Neuronal stem cell (in vitro differentiated cells): ENCODE results near the gene PKLR.

ENCODE experiments used
- DNase-seq: peaks from one replicate; pipeline ENCODE4 v3.0.0-alpha.2; 2013; ENCODE audit warnings: low spot score
- H2AFZ ChIP-seq: one replicate; pipeline ENCODE4 v1.6.1; 2013; ENCODE audit warnings: mild to moderate bottlenecking, low read length, inconsistent platforms
- H2AK5ac ChIP-seq: 2 replicates; pipeline ENCODE4 v1.6.1; 2013; ENCODE audit warnings: low read depth, mild to moderate bottlenecking, inconsistent platforms, low read length, moderate library complexity, mixed read lengths
- H2BK120ac ChIP-seq: 2 replicates; pipeline ENCODE4 v1.6.1; 2013; ENCODE audit warnings: low read depth, mild to moderate bottlenecking, inconsistent platforms, low read length, moderate library complexity, mixed read lengths
- H2BK12ac ChIP-seq: one replicate; pipeline ENCODE4 v1.6.1; 2013; ENCODE audit warnings: low read length, inconsistent platforms
- H2BK15ac ChIP-seq: 2 replicates; pipeline ENCODE4 v1.6.1; 2013; ENCODE audit warnings: mild to moderate bottlenecking, low read length, inconsistent platforms, mixed read lengths
- H2BK5ac ChIP-seq: one replicate; pipeline ENCODE4 v1.6.1; 2013; ENCODE audit warnings: inconsistent platforms, mild to moderate bottlenecking, low read length, moderate library complexity
- H3K14ac ChIP-seq: one replicate; pipeline ENCODE4 v1.6.1; 2013; ENCODE audit warnings: low read length, inconsistent platforms
- H3K18ac ChIP-seq: 2 replicates; pipeline ENCODE4 v1.6.1; 2013; ENCODE audit warnings: low read length, inconsistent platforms
- H3K23ac ChIP-seq: 2 replicates; pipeline ENCODE4 v1.6.1; 2013; ENCODE audit warnings: low read depth, mild to moderate bottlenecking, mixed read lengths, low read length, inconsistent platforms; ENCODE audit not compliant: poor library complexity
- H3K27ac ChIP-seq: replicated peaks from 3 replicates; pipeline ENCODE4 v1.5.1; 2013; ENCODE audit warnings: low read length, inconsistent platforms
- H3K27me3 ChIP-seq, 3 experiments: 2 replicates each; pipeline ENCODE4 v1.6.1; 2013; ENCODE audit warnings: low read length in 3 of 3, mild to moderate bottlenecking in 2 of 3, inconsistent platforms in 1 of 3, low read depth in 1 of 3, mixed read lengths in 1 of 3, moderate library complexity in 1 of 3; ENCODE audit not compliant: control insufficient read depth in 3 of 3, insufficient read depth in 3 of 3
- H3K36me3 ChIP-seq, 2 donors: replicated peaks in 1 of 2; 2 replicates each; pipeline ENCODE4 v1.6.1; 2013; ENCODE audit warnings: low read length in 2 of 2; ENCODE audit not compliant: control insufficient read depth in 2 of 2, insufficient read depth in 2 of 2
- H3K4ac ChIP-seq: 2 replicates; pipeline ENCODE4 v1.6.1; 2013; ENCODE audit warnings: inconsistent platforms, mild to moderate bottlenecking, low read length, moderate library complexity
- H3K4me1 ChIP-seq, 2 donors: 1 replicate in 1 of 2; 2 replicates in 1 of 2; pipeline ENCODE4 v1.6.1; 2013; ENCODE audit warnings: low read length in 2 of 2, low read depth in 1 of 2; ENCODE audit not compliant: control insufficient read depth in 2 of 2, insufficient read depth in 1 of 2
- H3K4me2 ChIP-seq: one replicate; pipeline ENCODE4 v1.6.1; 2013; ENCODE audit warnings: mild to moderate bottlenecking, low read length, inconsistent platforms; ENCODE audit not compliant: insufficient read depth, poor library complexity, severe bottlenecking
- H3K4me3 ChIP-seq, 2 donors: 2 replicates each; pipeline ENCODE4 v1.5.1; 2013; ENCODE audit warnings: low read length in 2 of 2, mild to moderate bottlenecking in 2 of 2, inconsistent platforms in 1 of 2, moderate library complexity in 1 of 2
- H3K79me1 ChIP-seq: one replicate; pipeline ENCODE4 v1.6.1; 2013; ENCODE audit warnings: low read depth, mild to moderate bottlenecking, inconsistent platforms, low read length, moderate library complexity
- H3K9ac ChIP-seq: one replicate; pipeline ENCODE4 v1.6.1; 2013; ENCODE audit warnings: mild to moderate bottlenecking, low read depth, low read length, inconsistent platforms; ENCODE audit not compliant: poor library complexity
- H3K9me3 ChIP-seq, 2 donors: replicated peaks in 1 of 2; 2 replicates each; pipeline versions ENCODE3 to v1.6.1; 2013; ENCODE audit warnings: low read length in 2 of 2, mild to moderate bottlenecking in 2 of 2, inconsistent platforms in 1 of 2, low read depth in 1 of 2, mixed read lengths in 1 of 2, moderate library complexity in 1 of 2; ENCODE audit not compliant: control insufficient read depth in 2 of 2, insufficient read depth in 1 of 2
- H4K8ac ChIP-seq: one replicate; pipeline ENCODE4 v1.6.1; 2013; ENCODE audit warnings: low read depth, mild to moderate bottlenecking, inconsistent platforms, low read length, moderate library complexity
- H4K91ac ChIP-seq: one replicate; pipeline ENCODE4 v1.6.1; 2013; ENCODE audit warnings: low read length, low read depth, mild to moderate bottlenecking, inconsistent platforms; ENCODE audit not compliant: poor library complexity
- WGBS, 2 donors: extraction: QIAGEN DNeasy Blood & Tissue Kit; methylation state at CpG; one replicate each; pipeline ENCODE4 v1.1.7; 2013; ENCODE audit warnings: missing lambda C conversion rate in 2 of 2, mixed read lengths in 1 of 2; ENCODE audit not compliant: insufficient read length in 2 of 2, insufficient replicate concordance in 1 of 2; ENCODE audit errors: extremely low coverage in 2 of 2; 5-methylcytosine and 5-hydroxymethylcytosine counted together

The PKLR gene

DNA sequence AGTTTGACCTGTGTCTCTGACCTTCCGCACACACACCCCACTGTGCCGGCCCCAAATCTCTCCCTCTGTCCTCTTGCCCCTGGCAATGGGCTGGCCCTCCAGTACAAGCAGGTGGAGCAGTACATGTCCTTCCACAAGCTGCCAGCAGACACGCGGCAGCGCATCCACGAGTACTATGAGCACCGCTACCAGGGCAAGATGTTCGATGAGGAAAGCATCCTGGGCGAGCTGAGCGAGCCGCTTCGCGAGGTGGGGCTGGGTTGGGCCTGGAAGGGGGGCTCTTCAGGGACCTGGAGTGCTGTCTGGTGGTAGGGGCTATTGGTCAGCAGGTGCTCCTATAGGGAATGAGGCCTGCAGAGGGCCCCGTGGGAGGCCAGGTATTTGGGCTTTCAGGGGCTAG is 16.2 kb downstream of the PKLR start:
- Histone ChIP-seq H2BK5ac (no peak overlapping the region), H3K27ac (no peak overlapping the region), H4K91ac (no peak overlapping the region), H3K27me3 (no peaks in the 10 kb centered on the region), H3K4me3 (no peak overlapping the region), H2AK5ac (no peak overlapping the region), H2BK15ac (no peak overlapping the region), H3K9ac (no peak overlapping the region), H3K4ac (no peak overlapping the region), H2AFZ (no peak overlapping the region), H3K36me3 (peaks cover 2 to 75% of the 10 kb centered on the region in 2 donors), H4K8ac (no peak overlapping the region), H3K9me3 (peaks cover 0 to 1% of the 10 kb centered on the region in 2 donors), H3K4me1 (no peaks in the 10 kb centered on the region), H3K4me2 (no peak overlapping the region), H2BK12ac (no peak overlapping the region), H3K79me1 (peaks cover 1% of the 10 kb centered on the region), H3K23ac (no peak overlapping the region), H3K18ac (no peak overlapping the region), H3K14ac (peak overlapping the region; percentile 17), H2BK120ac (no peak overlapping the region)
- DNase-seq: no peak
- no CpG with 5 or more reads among the region's 14 CpGs for WGBS, 2 donors

- no peak overlapping the region for H3K14ac ChIP-seq
- H2AK5ac ChIP-seq: no peak overlapping the region
- no CpG with 5 or more reads among the region's 12 CpGs for WGBS, 2 donors
- H4K91ac ChIP-seq: no peak overlapping the region
- H4K8ac ChIP-seq: no peak overlapping the region
- H2AFZ ChIP-seq: no peak overlapping the region
- peaks cover 1% of the 10 kb centered on the region for H3K79me1 ChIP-seq
- no peak overlapping the region for H3K18ac ChIP-seq
- H2BK12ac ChIP-seq: no peak overlapping the region
- H3K36me3 ChIP-seq: peaks cover 2 to 70% of the 10 kb centered on the region in 2 donors
- no peaks in the 10 kb centered on the region for H3K27me3 ChIP-seq
- H3K23ac ChIP-seq: no peak overlapping the region
- peaks cover 0 to 1% of the 10 kb centered on the region in 2 donors for H3K9me3 ChIP-seq
- no peak overlapping the region for H2BK15ac ChIP-seq
- H3K9ac ChIP-seq: no peak overlapping the region
- DNase-seq: no peak
- H3K4ac ChIP-seq: no peak overlapping the region
- H3K4me3 ChIP-seq: peak overlapping the region in 1 of 2 donors; percentile 5
- no peak overlapping the region for H2BK120ac ChIP-seq
- peak overlapping the region; percentile 55 for H2BK5ac ChIP-seq
- no peak overlapping the region for H3K27ac ChIP-seq
- peaks cover 0 to 1% of the 10 kb centered on the region in 2 donors for H3K4me1 ChIP-seq
- no peak overlapping the region for H3K4me2 ChIP-seq
Measured at GRCh38 chr1:155284476-155284875, 16.8 kb downstream of the PKLR start.

DNA sequence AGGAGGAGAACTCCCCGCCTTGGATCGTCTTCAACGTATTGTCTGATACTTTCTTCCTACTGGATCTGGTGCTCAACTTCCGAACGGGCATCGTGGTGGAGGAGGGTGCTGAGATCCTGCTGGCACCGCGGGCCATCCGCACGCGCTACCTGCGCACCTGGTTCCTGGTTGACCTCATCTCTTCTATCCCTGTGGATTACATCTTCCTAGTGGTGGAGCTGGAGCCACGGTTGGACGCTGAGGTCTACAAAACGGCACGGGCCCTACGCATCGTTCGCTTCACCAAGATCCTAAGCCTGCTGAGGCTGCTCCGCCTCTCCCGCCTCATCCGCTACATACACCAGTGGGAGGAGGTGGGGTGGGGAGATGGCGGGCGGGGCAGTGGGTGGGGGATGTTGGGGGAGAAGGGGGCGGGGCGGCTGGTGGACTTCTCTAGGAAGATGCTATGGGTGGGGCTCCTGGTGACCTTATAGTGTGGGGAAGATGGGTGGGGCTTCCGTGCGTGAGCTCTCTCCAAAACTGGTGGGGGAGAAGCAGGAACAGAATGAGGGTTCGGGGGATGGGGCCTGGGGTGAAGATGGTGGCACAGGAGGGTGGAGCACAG is 18.6 kb downstream of the PKLR start:
- no peak for DNase-seq

DNA sequence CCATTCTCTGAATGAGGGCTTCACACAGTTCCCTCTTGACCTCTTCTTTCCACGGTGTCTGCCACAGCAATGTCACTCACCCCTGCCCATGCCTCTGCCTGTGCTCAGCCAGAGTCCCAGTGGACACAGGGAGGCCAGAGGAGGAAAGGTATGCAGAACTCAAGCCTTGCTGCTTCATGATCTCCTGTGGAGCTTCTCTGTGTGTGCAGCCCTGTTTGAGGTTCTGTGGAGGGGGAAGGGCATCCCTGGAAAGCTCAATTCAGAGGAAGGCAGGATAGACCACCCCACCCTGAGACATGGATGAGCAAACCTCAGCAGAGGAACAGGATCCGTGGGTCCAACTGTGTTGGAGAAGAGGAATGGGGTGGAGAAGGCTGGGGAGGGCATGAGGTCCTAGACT is 22.0 kb downstream of the PKLR start:
- H3K4me3 ChIP-seq: no peak overlapping the region
- no CpG with 5 or more reads among the region's 2 CpGs for WGBS, 2 donors
- no peak overlapping the region for H2AK5ac ChIP-seq
- no peak overlapping the region for H3K27ac ChIP-seq
- no peak overlapping the region for H3K23ac ChIP-seq
- DNase-seq: no peak
- H2BK12ac ChIP-seq: no peak overlapping the region
- H4K91ac ChIP-seq: no peak overlapping the region
- no peak overlapping the region for H3K4ac ChIP-seq
- H3K4me1 ChIP-seq: peaks cover 17 to 18% of the 10 kb centered on the region in 2 donors
- H3K27me3 ChIP-seq: no peaks in the 10 kb centered on the region
- H3K9ac ChIP-seq: peak overlapping the region; percentile 34
- no peak overlapping the region for H2BK5ac ChIP-seq
- H2AFZ ChIP-seq: no peak overlapping the region
- H3K9me3 ChIP-seq: peaks cover 0 to 1% of the 10 kb centered on the region in 2 donors
- no peak overlapping the region for H3K18ac ChIP-seq
- no peak overlapping the region for H2BK120ac ChIP-seq
- H3K36me3 ChIP-seq: peaks cover 0 to 28% of the 10 kb centered on the region in 2 donors
- H3K14ac ChIP-seq: no peak overlapping the region
- no peak overlapping the region for H3K4me2 ChIP-seq
- no peak overlapping the region for H4K8ac ChIP-seq
- H2BK15ac ChIP-seq: no peak overlapping the region
- no peaks in the 10 kb centered on the region for H3K79me1 ChIP-seq

More for the DNA sequence above, 18.6 kb downstream of the PKLR start:
- no peak overlapping the region for H2BK5ac ChIP-seq
- peaks cover 13 to 14% of the 10 kb centered on the region in 2 donors for H3K4me1 ChIP-seq
- no peak overlapping the region for H3K4ac ChIP-seq
- H3K27ac ChIP-seq: no peak overlapping the region
- H2BK12ac ChIP-seq: no peak overlapping the region
- H2AK5ac ChIP-seq: no peak overlapping the region
- H3K27me3 ChIP-seq: no peaks in the 10 kb centered on the region
- WGBS, 2 donors: no CpG with 5 or more reads among the region's 29 CpGs
- peaks cover under 1% of the 10 kb centered on the region for H3K79me1 ChIP-seq
- peaks cover 2 to 52% of the 10 kb centered on the region in 2 donors for H3K36me3 ChIP-seq
- H3K9me3 ChIP-seq: peaks cover 0 to 1% of the 10 kb centered on the region in 2 donors
- no peak overlapping the region for H3K14ac ChIP-seq
- peak overlapping the region; percentile 4 for H3K4me2 ChIP-seq
- no peak overlapping the region for H3K23ac ChIP-seq
- no peak overlapping the region for H2BK15ac ChIP-seq
- no peak overlapping the region for H4K91ac ChIP-seq
- no peak overlapping the region for H3K18ac ChIP-seq
- no peak overlapping the region for H3K4me3 ChIP-seq
- no peak overlapping the region for H3K9ac ChIP-seq
- no peak overlapping the region for H4K8ac ChIP-seq
- H2BK120ac ChIP-seq: no peak overlapping the region
- H2AFZ ChIP-seq: no peak overlapping the region
